NCI-H1436 treated with DMSO at 0.1 percent for 48 hours (cell line): Measurements from ENCODE around the gene IPO13.
A peak's percentile ranks its signal among the peaks of the same experiment; 100 is the strongest.

Source experiments
- DNase-seq: peaks from one replicate; lab custom pipeline; 2025; lab: John Stamatoyannopoulos, UW

IPO13 gene

GRCh38 chr1:43990271-43991199 is 43.8 kb downstream of the IPO13 start:
- no peak for DNase-seq

- DNase-seq: no peak
Observed at GRCh38 chr1:43991200-43991475, 44.4 kb downstream of the IPO13 start.

- DNase-seq: peak; percentile 10
Observed at GRCh38 chr1:43991476-43992231, 44.9 kb downstream of the IPO13 start, which contains the start of gene CCDC24. CCDC24 (plus strand) TSS chr1:43991599; CDS start chr1:43991879, 280 bp downstream.

- DNase-seq: no peak
Observed at GRCh38 chr1:43992232-43992995, 45.7 kb downstream of the IPO13 start.

- DNase-seq: no peak
Observed at GRCh38 chr1:43993206-43993914, 46.6 kb downstream of the IPO13 start.

- no peak for DNase-seq
Observed at GRCh38 chr1:43994071-43994470, 47.3 kb downstream of the IPO13 start.

- DNase-seq: no peak
Observed at GRCh38 chr1:43994794-43995790, 48.3 kb downstream of the IPO13 start.

GRCh38 chr1:43995984-43996732 is 49.4 kb downstream of the IPO13 start:
- DNase-seq: no peak

- no peak for DNase-seq
Observed at GRCh38 chr1:43996733-43997115, 50.0 kb downstream of the IPO13 start.

- no peak for DNase-seq
Observed at GRCh38 chr1:43997295-43997999, 50.7 kb downstream of the IPO13 start.

GRCh38 chr1:43998000-43998378 is 51.2 kb downstream of the IPO13 start:
- DNase-seq: no peak

GRCh38 chr1:43999455-43999854 is 52.7 kb downstream of the IPO13 start:
- no peak for DNase-seq

- no peak for DNase-seq
Observed at GRCh38 chr1:44000122-44000665, 53.4 kb downstream of the IPO13 start.

GRCh38 chr1:44002165-44002564 is 55.4 kb downstream of the IPO13 start:
- no peak for DNase-seq

- no peak for DNase-seq
Observed at GRCh38 chr1:44002606-44003157, 55.9 kb downstream of the IPO13 start.

GRCh38 chr1:44008259-44008658 is 61.5 kb downstream of the IPO13 start:
- no peak for DNase-seq

GRCh38 chr1:44010935-44011471 is 64.3 kb downstream of the IPO13 start:
- no peak for DNase-seq

GRCh38 chr1:44012404-44012803 is 65.7 kb downstream of the IPO13 start:
- no peak for DNase-seq
